Measurements from ENCODE around the gene DGKB.

The DGKB gene

DNA sequence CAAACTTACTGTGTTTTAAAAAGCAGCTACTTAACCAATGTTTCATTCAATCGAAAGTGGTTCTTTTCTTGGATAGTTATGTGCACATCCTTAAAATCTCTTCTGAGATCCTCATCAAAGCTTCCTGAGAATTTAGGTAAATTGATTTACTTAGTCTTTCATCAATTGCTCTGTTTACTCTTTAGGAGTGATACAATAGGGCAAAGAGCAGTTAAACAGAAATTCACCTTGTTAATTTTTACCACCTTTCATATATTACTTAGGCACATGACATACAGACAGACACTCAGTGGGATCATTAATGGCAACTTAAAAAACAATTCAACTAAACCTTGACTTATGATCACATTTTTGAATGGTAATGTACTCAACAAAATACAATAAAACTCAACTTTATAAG lies 456.3 kb downstream of the DGKB start:
- Histone ChIP-seq H3K36me3 (no peaks in the 10 kb centered on the region), H3K4me3 (ENCODE audit: low read depth in 1 of 2, low read length in 1 of 2) (no peak overlapping the region), H3K4me1 (ENCODE audit: control insufficient read depth in 1 of 2, insufficient read depth in 1 of 2, low read depth in 1 of 2, low read length in 1 of 2) (no peaks in the 10 kb centered on the region), H3K9me3 (no peaks in the 10 kb centered on the region), H3K27me3 (no peaks in the 10 kb centered on the region), H3K27ac (no peak overlapping the region)
- TF ChIP-seq, protein P1, sequence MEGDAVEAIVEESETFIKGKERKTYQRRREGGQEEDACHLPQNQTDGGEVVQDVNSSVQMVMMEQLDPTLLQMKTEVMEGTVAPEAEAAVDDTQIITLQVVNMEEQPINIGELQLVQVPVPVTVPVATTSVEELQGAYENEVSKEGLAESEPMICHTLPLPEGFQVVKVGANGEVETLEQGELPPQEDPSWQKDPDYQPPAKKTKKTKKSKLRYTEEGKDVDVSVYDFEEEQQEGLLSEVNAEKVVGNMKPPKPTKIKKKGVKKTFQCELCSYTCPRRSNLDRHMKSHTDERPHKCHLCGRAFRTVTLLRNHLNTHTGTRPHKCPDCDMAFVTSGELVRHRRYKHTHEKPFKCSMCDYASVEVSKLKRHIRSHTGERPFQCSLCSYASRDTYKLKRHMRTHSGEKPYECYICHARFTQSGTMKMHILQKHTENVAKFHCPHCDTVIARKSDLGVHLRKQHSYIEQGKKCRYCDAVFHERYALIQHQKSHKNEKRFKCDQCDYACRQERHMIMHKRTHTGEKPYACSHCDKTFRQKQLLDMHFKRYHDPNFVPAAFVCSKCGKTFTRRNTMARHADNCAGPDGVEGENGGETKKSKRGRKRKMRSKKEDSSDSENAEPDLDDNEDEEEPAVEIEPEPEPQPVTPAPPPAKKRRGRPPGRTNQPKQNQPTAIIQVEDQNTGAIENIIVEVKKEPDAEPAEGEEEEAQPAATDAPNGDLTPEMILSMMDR (IDR thresholded peaks at IDR 0.05) = no peak

- TF ChIP-seq, protein P1 (IDR thresholded peaks at IDR 0.05) = no peak
- no peaks in the 10 kb centered on the region for H3K27me3 ChIP-seq
These were observed 464.2 kb downstream of the DGKB start for GRCh38 chr7:14438366-14438765.

GRCh38 chr7:14436878-14437277 lies 465.7 kb downstream of the DGKB start:
- no peaks in the 10 kb centered on the region for H3K27me3 ChIP-seq
- H3K4me1 ChIP-seq (ENCODE audit: control insufficient read depth in 1 of 2, insufficient read depth in 1 of 2, low read depth in 1 of 2, low read length in 1 of 2) = no peaks in the 10 kb centered on the region
- TF ChIP-seq, protein P1 (IDR thresholded peaks at IDR 0.05) = no peak
- H3K27ac ChIP-seq = no peak overlapping the region
- no peaks in the 10 kb centered on the region for H3K36me3 ChIP-seq
- no peaks in the 10 kb centered on the region for H3K9me3 ChIP-seq
- no peak overlapping the region for H3K4me3 ChIP-seq (ENCODE audit: low read depth in 1 of 2, low read length in 1 of 2)

More at GRCh38 chr7:14438366-14438765, 464.2 kb downstream of the DGKB start:
- no peaks in the 10 kb centered on the region for H3K9me3 ChIP-seq
- no peaks in the 10 kb centered on the region for H3K4me1 ChIP-seq (ENCODE audit: control insufficient read depth in 1 of 2, insufficient read depth in 1 of 2, low read depth in 1 of 2, low read length in 1 of 2)
- no peak overlapping the region for H3K4me3 ChIP-seq (ENCODE audit: low read depth in 1 of 2, low read length in 1 of 2)
- H3K36me3 ChIP-seq = no peaks in the 10 kb centered on the region
- no peak overlapping the region for H3K27ac ChIP-seq

GRCh38 chr7:14432924-14433323 lies 469.6 kb downstream of the DGKB start:
- peaks cover 3% of the 10 kb centered on the region for H3K9me3 ChIP-seq
- no peaks in the 10 kb centered on the region for H3K4me1 ChIP-seq (ENCODE audit: control insufficient read depth in 1 of 2, insufficient read depth in 1 of 2, low read depth in 1 of 2, low read length in 1 of 2)
- no peak overlapping the region for H3K4me3 ChIP-seq (ENCODE audit: low read depth in 1 of 2, low read length in 1 of 2)
- no peaks in the 10 kb centered on the region for H3K27me3 ChIP-seq
- H3K36me3 ChIP-seq = no peaks in the 10 kb centered on the region
- TF ChIP-seq, protein P1 (IDR thresholded peaks at IDR 0.05) = no peak
- H3K27ac ChIP-seq = no peak overlapping the region

- Histone ChIP-seq H3K9me3 (peaks cover 3% of the 10 kb centered on the region), H3K36me3 (no peaks in the 10 kb centered on the region), H3K27ac (no peak overlapping the region), H3K4me3 (ENCODE audit: low read depth in 1 of 2, low read length in 1 of 2) (no peak overlapping the region), H3K4me1 (ENCODE audit: control insufficient read depth in 1 of 2, insufficient read depth in 1 of 2, low read depth in 1 of 2, low read length in 1 of 2) (no peaks in the 10 kb centered on the region), H3K27me3 (no peaks in the 10 kb centered on the region)
- TF ChIP-seq, protein P1 (IDR thresholded peaks at IDR 0.05) = no peak
These were observed 471.6 kb downstream of the DGKB start for GRCh38 chr7:14430926-14431325.

DNA sequence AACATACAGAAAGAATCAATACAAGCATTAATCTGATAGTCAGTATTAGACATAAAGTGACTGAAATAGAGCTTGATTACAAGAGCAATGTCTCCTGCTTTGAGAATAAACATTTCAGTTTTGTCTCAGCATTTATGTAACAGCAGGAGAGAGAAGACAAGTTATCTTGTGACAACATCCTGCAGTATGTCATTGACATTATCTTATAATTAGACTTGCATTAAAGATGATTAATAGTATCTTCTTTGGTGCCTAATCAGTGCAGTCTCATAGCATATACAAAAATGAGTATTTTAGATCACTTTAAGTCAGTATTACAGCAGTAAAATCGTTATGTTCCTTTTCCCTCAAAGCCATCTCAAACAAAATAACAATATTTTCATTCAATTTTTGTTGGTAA lies 477.0 kb downstream of the DGKB start:
- TF ChIP-seq, protein P1 (IDR thresholded peaks at IDR 0.05) = no peak
- H3K36me3 ChIP-seq = no peaks in the 10 kb centered on the region
- no peak overlapping the region for H3K27ac ChIP-seq
- H3K27me3 ChIP-seq = no peaks in the 10 kb centered on the region
- no peak overlapping the region for H3K4me3 ChIP-seq (ENCODE audit: low read depth in 1 of 2, low read length in 1 of 2)
- no peaks in the 10 kb centered on the region for H3K4me1 ChIP-seq (ENCODE audit: control insufficient read depth in 1 of 2, insufficient read depth in 1 of 2, low read depth in 1 of 2, low read length in 1 of 2)
- H3K9me3 ChIP-seq = peaks cover 3% of the 10 kb centered on the region
